ENCODE measurements around the gene CUX1. TPM values are rescaled to one million over a fixed set of nuclear protein-coding genes. Genes with fewer than 3 reads are reported as not detected.
"Not testable (repeated sequence)": the region's sequence is repeated elsewhere in the genome, so short reads cannot be mapped to it uniquely, and the experiment has no call there.

The CUX1 gene
- total RNA-seq, 1 donor from 2014 or later = 156 TPM

GRCh38 chr7:101917566-101917965 lies 100.1 kb downstream of the CUX1 start:
- intact Hi-C loops (cut with DNase I) = no loop called here
- ATAC-seq (no peak), DNase-seq (ENCODE audit: low spot score) (no peak)

DNA sequence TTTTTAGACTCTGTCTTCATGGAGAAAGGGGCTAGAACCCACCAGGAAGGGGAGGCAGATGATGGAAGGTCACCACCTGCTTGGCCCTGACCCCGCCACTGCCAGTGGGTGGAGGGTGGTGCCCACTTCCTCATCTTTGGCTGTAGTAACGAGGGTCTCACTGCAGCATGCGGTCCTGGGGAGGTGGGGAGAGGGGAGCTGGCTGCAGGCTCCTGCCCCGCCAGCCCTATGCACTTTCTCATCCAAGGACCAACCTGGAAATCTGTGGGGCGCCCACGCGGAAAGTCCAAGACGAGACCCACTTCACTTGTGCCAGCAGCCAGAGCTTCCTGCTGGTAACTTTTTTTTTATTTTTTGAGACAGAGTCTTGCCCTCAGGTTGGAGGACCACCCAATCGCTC lies 101.0 kb downstream of the CUX1 start:
- intact Hi-C loops (cut with DNase I) = no loop called here
- no peak for DNase-seq (ENCODE audit: low spot score)
- no peak for ATAC-seq

DNA sequence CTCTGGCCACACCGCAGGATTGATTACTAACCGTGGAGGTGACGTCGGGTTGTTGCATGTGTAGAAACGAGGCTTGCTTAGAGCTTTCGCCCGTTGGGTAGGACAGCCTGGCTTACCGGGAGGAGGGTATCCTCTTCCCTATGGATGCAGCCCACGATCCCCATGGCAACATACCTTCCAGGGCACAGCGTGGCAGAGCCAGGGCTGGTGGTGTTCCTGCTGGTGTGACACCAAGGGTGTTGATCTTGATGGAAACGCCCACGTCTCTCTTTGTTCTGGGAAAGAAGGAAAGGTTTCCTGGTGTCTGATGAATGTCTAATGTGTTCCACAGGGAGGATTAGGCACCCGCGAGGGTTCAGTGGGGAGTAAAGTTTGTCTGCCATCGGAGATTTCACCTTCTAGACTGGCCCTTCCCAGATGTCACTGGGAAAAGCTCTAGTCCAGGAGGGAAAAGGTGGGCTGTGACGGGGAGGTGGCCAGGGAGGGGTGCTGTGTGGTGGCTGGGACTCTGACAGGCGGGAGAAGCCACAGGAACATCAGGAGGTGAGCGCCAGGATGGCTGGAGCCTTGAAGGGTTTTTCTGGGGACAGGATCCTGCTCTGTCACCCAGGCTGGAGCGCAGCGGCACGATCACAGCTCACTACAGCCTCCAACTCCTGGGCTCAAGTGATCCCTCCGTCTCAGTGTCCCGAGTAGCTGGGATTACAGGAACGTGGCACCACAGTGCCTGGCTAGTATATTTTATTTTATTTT lies 102.1 kb downstream of the CUX1 start:
- ATAC-seq = no peak
- DNase-seq (ENCODE audit: low spot score) = no peak
- intact Hi-C loops (cut with DNase I) = no loop called here

- intact Hi-C loops (cut with DNase I) = no loop called here
- ATAC-seq (no peak), DNase-seq (ENCODE audit: low spot score) (no peak)
Measured at GRCh38 chr7:101921061-101921460, 103.6 kb downstream of the CUX1 start.

- DNase-seq (ENCODE audit: low spot score); ATAC-seq; intact Hi-C loops (cut with DNase I): not testable (repeated sequence)
Measured at GRCh38 chr7:101921546-101922489, 104.4 kb downstream of the CUX1 start.

DNA sequence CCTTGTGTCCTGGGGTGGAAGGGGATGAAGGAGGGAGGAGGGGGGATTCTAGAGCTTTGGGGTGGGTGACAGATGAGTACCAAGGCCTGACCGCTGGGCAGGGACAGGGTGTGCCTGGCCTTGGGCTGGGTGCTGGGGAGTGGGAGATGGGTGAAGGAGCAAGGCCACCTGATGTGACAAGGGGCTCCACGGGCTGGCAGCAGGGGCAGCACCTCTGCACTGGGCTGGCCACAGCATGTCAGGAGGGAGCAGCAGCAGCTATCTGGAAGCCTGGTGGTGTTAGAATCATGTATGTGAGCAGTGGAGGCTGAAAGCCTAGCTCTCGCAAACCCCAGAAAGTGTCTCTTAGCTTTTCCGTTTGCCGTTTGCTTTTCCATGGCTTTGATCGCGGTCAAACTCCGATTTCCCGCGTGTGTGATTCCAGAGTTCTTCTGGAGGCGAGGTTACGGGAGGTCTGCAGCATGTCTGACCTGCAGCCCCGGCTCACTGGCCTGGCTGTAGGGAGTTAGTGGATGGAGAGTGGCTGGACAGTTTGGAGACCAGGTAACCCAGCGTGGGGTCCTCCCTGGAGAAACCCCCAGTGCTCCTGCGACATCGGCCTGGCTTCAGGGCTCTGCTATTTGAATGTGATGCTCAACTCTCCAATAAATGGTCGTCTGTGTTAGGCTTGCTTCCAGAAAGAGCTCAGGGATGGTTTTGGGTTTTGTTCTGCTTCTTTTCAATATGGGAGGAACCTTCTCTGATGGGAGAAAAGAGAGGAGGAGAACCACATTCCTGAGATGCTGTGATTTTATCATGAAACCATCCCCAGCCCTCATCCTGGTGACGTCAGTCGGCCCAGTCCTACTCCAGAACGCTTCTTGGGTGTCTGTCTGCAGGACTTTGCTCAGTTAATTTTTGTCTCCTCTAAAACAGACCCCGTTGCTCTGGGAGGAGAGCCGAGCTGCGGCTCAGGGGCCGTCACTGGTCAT lies 105.5 kb downstream of the CUX1 start:
- intact Hi-C loops (cut with DNase I) = no loop called here
- ATAC-seq (no peak), DNase-seq (ENCODE audit: low spot score) (no peak)

DNA sequence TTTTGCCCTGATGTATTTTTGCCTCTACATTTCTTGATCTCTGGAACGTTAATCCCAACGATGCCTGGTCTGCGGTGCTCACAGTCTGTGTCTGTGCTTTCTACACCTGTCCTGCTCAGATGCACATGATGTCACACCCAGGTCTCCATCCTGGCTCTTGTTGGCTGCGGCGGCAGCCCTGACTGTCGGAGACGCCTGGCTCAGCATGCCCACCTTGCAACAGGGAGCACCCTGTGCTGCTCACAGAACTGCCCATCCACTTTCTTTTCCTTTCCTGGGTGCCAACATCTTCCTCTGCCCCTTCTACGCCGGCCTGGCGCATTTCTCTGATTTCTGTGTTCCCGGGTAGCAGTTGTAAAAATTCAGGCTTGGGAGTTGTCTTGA lies 106.2 kb downstream of the CUX1 start:
- ATAC-seq (no peak), DNase-seq (ENCODE audit: low spot score) (no peak)
- intact Hi-C loops (cut with DNase I) = no loop called here

- intact Hi-C loops (cut with DNase I) = no loop called here
- ATAC-seq (no peak), DNase-seq (ENCODE audit: low spot score) (no peak)
Measured at GRCh38 chr7:101924171-101924570, 106.7 kb downstream of the CUX1 start.

DNA sequence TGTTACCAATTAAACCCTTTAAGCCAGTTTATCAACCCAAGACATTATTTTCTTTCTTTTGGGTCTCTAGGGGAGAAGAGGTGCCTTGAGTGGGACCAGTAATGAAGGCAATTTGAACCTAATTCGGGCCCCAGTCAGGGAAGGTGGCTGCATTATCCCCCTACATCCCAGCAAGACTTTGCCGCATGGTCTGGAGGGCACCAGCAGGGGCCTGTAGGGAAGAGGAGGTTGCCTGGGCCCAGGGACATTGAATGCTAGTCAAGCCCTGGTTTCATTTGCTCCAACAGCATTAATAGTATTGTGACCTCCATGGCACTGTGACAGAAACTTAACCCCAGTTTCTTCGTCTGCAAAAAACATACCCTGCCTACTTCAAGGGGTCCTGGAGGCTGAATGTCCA lies 108.8 kb downstream of the CUX1 start:
- ATAC-seq = no peak
- DNase-seq (ENCODE audit: low spot score) = no peak
- intact Hi-C loops (cut with DNase I) = no loop called here

- DNase-seq (ENCODE audit: low spot score) (no peak), ATAC-seq (peak; percentile 72)
- intact Hi-C loops (cut with DNase I) = no loop called here
Measured at GRCh38 chr7:101927389-101927788, 110.0 kb downstream of the CUX1 start.

- no peak for DNase-seq (ENCODE audit: low spot score)
- ATAC-seq = peak; percentile 80
- intact Hi-C loops (cut with DNase I) = no loop called here
Measured at GRCh38 chr7:101927802-101928201, 110.4 kb downstream of the CUX1 start.

- no peak for DNase-seq (ENCODE audit: low spot score)
- no peak for ATAC-seq
- intact Hi-C loops (cut with DNase I) = no loop called here
Measured at GRCh38 chr7:101929256-101929655, 111.8 kb downstream of the CUX1 start.

DNA sequence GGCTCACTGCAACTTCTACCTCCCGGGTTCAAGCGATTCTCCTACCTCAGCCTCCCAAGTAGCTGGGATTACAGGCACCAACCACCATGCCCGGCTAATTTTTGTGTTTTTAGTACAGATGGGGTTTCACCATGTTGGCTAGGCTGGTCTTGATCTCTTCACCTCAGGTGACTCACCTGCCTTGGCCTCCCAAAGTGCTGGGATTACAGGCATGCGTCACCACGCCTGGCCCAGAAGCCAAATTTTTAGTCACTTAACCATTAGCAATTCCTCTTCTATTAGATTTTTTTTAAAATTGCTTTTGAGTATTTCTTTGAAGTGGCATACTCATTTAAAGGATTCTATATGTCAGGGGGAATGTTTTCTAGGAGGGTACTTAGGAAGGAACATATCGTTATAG lies 112.5 kb downstream of the CUX1 start:
- DNase-seq (ENCODE audit: low spot score); intact Hi-C loops (cut with DNase I); ATAC-seq: not testable (repeated sequence)

GRCh38 chr7:101932083-101932482 lies 114.7 kb downstream of the CUX1 start:
- ATAC-seq (no peak), DNase-seq (ENCODE audit: low spot score) (no peak)
- intact Hi-C loops (cut with DNase I) = no loop called here

GRCh38 chr7:101933028-101933427 lies 115.6 kb downstream of the CUX1 start:
- intact Hi-C loops (cut with DNase I) = no loop called here
- DNase-seq (ENCODE audit: low spot score) (no peak), ATAC-seq (no peak)

DNA sequence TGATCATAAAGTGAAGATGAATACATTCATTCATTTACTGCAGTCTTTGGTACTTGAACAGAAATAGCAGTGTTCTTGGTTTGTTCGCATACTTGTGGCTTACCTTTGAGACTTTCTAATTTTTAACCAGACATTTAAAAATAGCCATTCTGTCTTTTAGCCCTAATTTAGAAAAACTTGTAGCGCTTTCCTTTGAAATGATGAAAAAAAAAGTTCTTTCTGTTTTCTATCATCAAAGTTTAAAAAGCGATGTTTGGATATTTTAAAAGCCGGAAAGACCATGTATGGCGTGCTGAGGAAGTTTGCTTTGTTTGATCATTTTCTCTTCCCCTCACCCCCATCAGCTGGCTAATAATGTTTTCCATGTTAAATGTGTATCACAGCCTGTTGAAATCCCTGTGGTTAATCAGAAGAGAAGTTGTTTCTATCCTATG lies 116.3 kb downstream of the CUX1 start:
- ATAC-seq (no peak), DNase-seq (ENCODE audit: low spot score) (no peak)
- intact Hi-C loops (cut with DNase I) = no loop called here

DNA sequence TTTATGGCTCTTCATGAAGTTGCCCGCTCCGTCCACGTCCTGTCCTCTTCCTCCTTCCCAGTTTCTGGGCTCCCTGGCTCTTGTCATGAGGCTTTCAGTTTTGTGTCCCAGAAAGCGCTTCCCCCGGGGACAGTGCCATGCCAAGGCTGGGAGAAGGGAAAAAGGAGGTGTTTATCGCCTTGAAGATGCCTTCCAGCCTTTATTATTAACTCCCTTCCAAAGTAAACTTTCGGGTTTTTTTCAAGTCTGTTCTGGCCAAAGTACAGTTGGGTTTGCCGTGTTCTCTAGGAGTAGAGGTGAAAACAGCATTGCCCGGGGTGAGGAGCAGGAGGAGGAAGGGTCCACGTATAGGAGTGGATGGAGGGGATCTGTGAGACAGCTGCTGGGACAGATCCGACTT lies 117.2 kb downstream of the CUX1 start:
- peak; percentile 57 for ATAC-seq
- intact Hi-C loops (cut with DNase I) = no loop called here
- DNase-seq (ENCODE audit: low spot score) = peak; percentile 55

DNA sequence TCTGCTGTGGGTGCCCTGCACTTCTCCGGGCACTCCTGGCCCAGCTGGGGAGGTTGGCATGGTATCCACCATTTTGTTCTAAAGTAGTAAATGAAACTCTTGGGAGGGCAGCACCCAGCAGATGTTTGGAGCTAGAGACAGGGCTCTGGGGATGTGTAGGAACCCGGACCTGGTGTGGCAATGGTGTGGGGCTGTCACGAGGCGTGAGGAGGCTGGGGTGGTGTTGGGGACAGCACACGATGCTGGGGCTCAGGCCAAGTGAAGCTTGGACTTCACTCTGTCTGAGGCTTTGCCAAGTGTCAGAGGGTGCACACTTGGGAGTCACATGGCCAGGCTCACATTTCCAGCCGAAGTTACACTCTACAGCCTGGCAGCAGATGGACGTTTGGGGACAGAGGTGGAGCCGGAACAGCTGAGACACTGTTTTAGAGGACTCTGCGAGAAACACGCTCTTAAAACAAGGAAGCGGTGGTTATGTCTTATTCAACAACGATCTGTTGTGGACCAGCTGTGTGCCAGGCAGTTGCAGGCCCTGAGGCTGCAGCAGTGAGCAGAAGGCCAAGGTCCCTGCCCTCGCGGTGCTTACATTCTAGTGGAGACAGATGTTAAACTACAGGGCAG lies 118.2 kb downstream of the CUX1 start:
- intact Hi-C loops (cut with DNase I) = no loop called here
- ATAC-seq = peak; percentile 94
- DNase-seq (ENCODE audit: low spot score) = peak; percentile 69

GRCh38 chr7:101936223-101936610 lies 118.8 kb downstream of the CUX1 start:
- intact Hi-C loops (cut with DNase I) = no loop called here
- ATAC-seq (no peak), DNase-seq (ENCODE audit: low spot score) (peak; percentile 57)

All from sciatic nerve (tissue), 2 donors.